ENCODE results near the gene DCAF4. TPM values are rescaled to one million over a fixed set of nuclear protein-coding genes. Genes with fewer than 3 reads are reported as not detected.

The DCAF4 gene
- total and polyA plus RNA-seq, 8 donors, result 0.58 to 139 (median 7.7) TPM

DNA sequence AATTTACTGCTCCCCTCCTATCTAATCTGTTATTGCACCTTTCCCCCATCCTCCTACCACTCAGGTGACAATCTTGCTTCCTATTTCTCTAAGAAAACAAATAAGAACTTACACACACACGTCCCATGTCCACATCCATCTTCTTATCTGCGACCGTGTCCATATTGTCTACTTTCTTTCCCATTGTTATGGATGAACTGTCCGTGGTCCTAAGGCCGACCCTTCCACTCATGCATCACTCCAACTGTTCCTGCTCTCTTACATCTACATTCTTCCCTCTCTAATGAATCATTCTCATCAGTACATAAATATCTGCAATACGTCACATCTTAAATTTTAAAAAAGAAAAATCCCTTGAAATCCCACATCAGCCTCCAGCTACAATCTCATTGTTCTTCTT, 70.7 kb downstream of the DCAF4 start:
- intact Hi-C loops (cut with DNase I; ENCODE audit: low total_unique reads), result no loop called here
- no peaks in the 10 kb centered on the region for H3K27me3 ChIP-seq
- no peak overlapping the region for H3K27ac ChIP-seq
- H3K4me1 ChIP-seq, result peaks cover 0 to 6% (median 0%) of the 10 kb centered on the region in 4 donors
- no peak for DNase-seq
- H3K9me3 ChIP-seq, result no peaks in the 10 kb centered on the region
- TF ChIP-seq POLR2AphosphoS5 (IDR thresholded peaks at IDR 0.05) (no peak), POLR2A (IDR thresholded peaks at IDR 0.05) (no peak), EP300 (IDR thresholded peaks at IDR 0.05) (no peak)
- TF ChIP-seq, protein P1, sequence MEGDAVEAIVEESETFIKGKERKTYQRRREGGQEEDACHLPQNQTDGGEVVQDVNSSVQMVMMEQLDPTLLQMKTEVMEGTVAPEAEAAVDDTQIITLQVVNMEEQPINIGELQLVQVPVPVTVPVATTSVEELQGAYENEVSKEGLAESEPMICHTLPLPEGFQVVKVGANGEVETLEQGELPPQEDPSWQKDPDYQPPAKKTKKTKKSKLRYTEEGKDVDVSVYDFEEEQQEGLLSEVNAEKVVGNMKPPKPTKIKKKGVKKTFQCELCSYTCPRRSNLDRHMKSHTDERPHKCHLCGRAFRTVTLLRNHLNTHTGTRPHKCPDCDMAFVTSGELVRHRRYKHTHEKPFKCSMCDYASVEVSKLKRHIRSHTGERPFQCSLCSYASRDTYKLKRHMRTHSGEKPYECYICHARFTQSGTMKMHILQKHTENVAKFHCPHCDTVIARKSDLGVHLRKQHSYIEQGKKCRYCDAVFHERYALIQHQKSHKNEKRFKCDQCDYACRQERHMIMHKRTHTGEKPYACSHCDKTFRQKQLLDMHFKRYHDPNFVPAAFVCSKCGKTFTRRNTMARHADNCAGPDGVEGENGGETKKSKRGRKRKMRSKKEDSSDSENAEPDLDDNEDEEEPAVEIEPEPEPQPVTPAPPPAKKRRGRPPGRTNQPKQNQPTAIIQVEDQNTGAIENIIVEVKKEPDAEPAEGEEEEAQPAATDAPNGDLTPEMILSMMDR (IDR thresholded peaks at IDR 0.05), result no peak
- H3K36me3 ChIP-seq, result peaks cover 33 to 88% (median 83%) of the 10 kb centered on the region in 4 donors
- no peak overlapping the region for H3K4me3 ChIP-seq
- 77 to 85% (median 83%) methylated on average over 6 of the region's 6 CpGs for WGBS, 5 donors

GRCh38 chr14:72998252-72998903, 72.1 kb downstream of the DCAF4 start:
- 74 to 91% (median 87%) methylated on average over 2 of the region's 2 CpGs for WGBS, 5 donors
- H3K4me3 ChIP-seq, result no peak overlapping the region
- TF ChIP-seq POLR2A (IDR thresholded peaks at IDR 0.05) (no peak), POLR2AphosphoS5 (IDR thresholded peaks at IDR 0.05) (no peak), EP300 (IDR thresholded peaks at IDR 0.05) (no peak)
- TF ChIP-seq, protein P1 (IDR thresholded peaks at IDR 0.05), result no peak
- H3K36me3 ChIP-seq, result peaks cover 20 to 75% (median 70%) of the 10 kb centered on the region in 4 donors
- H3K27me3 ChIP-seq, result no peaks in the 10 kb centered on the region
- H3K4me1 ChIP-seq, result peaks cover 0 to 6% (median 0%) of the 10 kb centered on the region in 4 donors
- no peak overlapping the region for H3K27ac ChIP-seq
- intact Hi-C loops (cut with DNase I; ENCODE audit: low total_unique reads), result no loop called here
- H3K9me3 ChIP-seq, result no peaks in the 10 kb centered on the region
- DNase-seq, result no peak

GRCh38 chr14:72999316-72999715, 73.1 kb downstream of the DCAF4 start:
- H3K4me1 ChIP-seq, result peaks cover 0 to 6% (median 0%) of the 10 kb centered on the region in 4 donors
- H3K27ac ChIP-seq, result no peak overlapping the region
- H3K4me3 ChIP-seq, result no peak overlapping the region
- WGBS, 5 donors, result 94 to 98% (median 97%) methylated on average over 4 of the region's 4 CpGs
- no peaks in the 10 kb centered on the region for H3K9me3 ChIP-seq
- intact Hi-C loops (cut with DNase I; ENCODE audit: low total_unique reads), result no loop called here
- peaks cover 20 to 75% (median 69%) of the 10 kb centered on the region in 4 donors for H3K36me3 ChIP-seq
- DNase-seq, result no peak
- TF ChIP-seq EP300 (IDR thresholded peaks at IDR 0.05), result no peak
- TF ChIP-seq POLR2A (IDR thresholded peaks at IDR 0.05), result no peak
- TF ChIP-seq, protein P1 (IDR thresholded peaks at IDR 0.05), result no peak
- TF ChIP-seq POLR2AphosphoS5 (IDR thresholded peaks at IDR 0.05), result no peak
- H3K27me3 ChIP-seq, result no peaks in the 10 kb centered on the region

DNA sequence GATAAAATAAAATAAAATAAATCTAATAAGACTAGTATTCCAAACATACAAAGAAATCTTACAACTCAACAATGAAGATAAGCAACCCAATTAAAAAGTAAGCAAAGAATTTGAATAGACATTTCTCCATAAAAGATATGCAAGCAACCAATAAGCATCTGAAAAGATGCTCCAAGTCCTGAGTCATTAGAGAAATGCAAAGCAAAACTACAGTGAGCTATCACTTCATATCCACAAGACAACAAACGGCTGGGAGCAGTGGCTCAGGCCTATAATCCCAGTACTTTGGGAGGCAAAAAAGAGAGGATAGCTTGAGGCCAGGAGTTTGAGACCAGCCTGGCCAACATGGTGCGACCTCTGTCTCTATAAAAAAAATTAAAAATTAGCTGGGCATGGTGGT, 73.8 kb downstream of the DCAF4 start:
- Histone ChIP-seq H3K27me3 (no peaks in the 10 kb centered on the region), H3K4me3 (no peak overlapping the region), H3K27ac (no peak overlapping the region), H3K4me1 (peaks cover 0 to 6% (median 0%) of the 10 kb centered on the region in 4 donors), H3K36me3 (peaks cover 17 to 71% (median 65%) of the 10 kb centered on the region in 4 donors), H3K9me3 (no peaks in the 10 kb centered on the region)
- WGBS, 5 donors, result 86 to 95% (median 88%) methylated on average over 2 of the region's 2 CpGs
- intact Hi-C loops (cut with DNase I; ENCODE audit: low total_unique reads), result no loop called here
- no peak for TF ChIP-seq EP300 (IDR thresholded peaks at IDR 0.05)
- TF ChIP-seq, protein P1 (IDR thresholded peaks at IDR 0.05), result no peak
- no peak for TF ChIP-seq POLR2A (IDR thresholded peaks at IDR 0.05)
- TF ChIP-seq POLR2AphosphoS5 (IDR thresholded peaks at IDR 0.05), result no peak
- no peak for DNase-seq
